ENCODE measurements around the gene PRKACA.
"Not testable (repeated sequence)": the region's sequence is repeated elsewhere in the genome, so short reads cannot be mapped to it uniquely, and the experiment has no call there.

The PRKACA gene

DNA sequence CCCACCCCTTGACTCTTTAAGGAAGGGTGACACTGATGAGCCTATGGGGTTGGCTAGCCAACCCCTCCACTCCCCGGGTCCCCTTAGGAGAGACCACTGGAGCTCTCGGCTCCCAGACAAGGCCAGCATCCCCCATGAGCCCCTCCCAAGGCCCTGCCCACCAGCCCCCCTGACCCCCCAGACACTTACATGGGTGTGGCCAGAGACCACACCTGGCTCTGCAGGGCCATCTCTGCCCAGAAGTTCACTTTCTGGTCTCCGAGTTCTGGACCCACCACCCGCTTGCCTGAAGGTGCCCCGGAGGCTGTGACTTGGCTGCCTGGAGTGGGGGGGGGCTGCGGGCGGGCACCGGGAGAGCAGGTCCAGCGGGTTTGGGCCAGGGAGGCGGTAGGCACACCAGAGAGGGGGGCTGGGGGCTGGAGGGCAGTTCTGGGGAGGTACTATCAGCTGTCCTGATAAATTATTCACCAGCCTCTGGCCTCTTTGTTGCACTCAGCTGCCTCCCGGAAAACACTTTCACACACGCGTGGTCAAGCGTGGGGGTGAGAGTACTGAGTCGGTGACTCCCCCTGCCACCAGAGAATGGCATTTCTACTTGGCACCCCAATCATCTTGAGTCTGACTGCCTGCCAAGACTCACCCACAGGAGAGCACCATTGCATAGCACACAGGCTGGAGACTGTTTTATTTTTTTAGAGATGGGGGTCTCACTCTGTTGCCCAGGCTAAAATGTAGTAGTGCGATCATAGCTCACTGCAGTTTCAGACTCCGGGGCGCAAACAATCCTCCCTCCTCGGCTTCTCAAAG is 55.6 kb downstream of the PRKACA start, which contains the start of gene PALM3:
Gene PALM3, minus strand, starts transcription at position 326 of the 807 bp plus-strand sequence. Its CDS starts 96 bp downstream, at position 230.
- DNase-seq: no peak

DNA sequence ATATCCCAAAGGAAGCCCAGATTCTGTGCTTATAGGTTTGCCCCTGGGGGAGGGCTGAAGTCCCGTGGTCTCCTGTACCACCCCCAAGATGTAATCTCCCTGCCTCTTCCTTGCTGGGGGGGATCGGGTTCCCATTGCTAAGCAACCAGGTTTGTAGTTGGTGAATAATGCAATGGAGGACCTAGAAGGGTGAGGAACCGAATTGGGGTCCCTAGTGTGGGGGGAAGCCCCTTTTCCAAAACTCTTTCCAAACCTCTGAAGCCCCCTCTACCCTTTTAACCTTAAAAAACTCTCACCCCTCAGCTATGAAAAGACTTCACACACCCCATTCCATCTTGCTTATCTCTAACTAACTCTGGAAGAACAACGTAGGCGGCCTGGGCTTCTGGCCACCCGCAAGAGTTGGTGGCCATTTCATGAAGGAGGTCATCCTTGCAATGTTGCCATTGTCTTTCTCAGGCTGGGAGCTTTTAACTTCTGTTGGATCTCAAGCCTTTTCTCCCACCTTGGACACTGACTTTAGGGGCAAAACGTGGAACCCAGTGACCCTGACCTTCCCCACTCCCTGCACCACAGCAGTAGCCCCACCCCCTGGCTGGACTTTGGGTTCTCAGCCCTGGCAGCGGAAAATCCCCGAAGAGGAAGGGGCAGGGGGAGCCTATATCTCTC is 56.3 kb downstream of the PRKACA start:
- DNase-seq: no peak

DNA sequence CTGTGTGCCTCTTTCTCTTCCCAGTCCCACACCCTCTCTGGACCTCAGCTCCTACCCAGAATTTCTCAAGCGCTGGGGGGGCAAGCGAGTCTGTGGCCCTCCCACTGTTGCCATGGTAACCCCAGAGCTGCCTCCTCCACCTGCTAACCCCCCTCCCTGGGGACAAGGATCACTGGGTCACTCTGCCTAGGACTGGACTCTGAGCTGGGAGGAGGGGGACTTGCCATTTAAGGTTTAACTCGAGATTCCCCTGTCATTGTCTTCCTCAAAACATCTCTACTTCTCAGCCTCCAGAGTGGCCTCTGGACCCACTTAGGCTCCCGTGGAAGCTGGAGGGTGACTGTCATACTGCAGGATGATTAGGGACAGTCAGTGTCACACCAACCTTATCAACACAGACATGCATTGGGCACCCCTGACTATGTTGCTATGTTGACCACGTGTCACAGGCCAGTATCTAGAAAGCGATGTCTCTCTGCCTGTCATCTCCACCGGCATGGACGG is 57.9 kb downstream of the PRKACA start:
- DNase-seq: no peak

DNA sequence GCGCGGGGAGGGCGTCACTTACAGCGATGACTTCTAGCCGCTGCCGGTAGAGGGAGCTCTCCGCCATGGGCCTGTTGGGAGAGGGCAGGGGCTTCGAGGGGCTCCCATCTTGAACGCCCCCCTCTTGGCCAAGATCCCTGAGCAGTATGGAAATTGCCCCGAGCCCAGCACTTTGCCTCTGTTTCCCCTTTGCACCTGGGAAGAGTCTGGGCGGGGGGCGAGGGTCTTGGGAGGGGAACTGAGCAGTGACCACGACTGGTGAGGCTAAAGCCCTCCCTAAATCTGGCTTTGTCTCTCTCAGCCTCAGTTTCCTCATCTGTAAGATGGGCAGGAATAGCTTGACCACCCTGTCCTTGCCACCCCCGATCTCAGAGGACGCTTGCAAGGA is 58.5 kb downstream of the PRKACA start:
- DNase-seq: no peak

DNA sequence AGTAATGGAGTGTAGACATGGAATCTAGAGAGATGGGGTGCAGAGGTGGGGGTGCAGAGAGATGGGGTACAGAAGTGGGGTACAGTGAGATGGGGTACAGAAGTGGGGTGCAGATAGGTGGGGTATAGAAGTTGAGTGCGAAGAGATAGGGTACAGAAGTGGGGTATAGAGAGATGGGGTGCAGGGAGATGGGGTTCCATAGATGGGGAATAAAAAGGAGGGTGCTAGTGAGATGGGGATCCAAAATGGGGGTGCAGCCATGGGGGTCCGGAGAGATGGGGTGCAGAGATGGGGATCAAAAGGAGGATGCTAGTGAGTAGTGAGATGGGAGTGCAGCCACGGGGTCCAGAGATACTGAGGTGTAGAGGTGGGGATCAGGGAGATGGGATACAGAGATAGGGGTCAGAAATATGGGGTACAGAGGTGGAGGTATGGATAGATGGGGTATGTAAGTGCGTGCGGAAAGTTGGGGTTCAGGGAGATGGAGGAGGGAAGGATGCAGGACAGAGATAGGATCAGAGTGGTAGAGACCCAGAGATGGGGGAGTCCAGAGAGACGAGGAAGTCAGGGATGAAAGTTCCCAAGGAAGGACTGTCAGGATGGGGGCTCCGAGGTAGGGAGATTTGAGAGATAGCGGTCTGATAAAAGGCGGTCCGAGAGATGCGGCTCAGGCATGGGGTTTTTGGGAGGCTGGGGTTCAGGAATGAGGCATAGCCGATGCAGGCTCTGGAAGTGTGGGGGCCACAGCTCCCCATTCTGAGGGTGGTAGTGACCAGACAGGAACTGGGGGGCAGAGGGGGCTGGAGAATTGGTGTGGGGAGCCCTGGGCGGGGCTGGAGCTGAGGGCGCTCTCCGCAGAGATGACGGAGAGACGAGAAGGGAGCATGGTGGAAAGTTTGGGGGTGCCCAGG is 59.1 kb downstream of the PRKACA start:
- DNase-seq: no peak

DNA sequence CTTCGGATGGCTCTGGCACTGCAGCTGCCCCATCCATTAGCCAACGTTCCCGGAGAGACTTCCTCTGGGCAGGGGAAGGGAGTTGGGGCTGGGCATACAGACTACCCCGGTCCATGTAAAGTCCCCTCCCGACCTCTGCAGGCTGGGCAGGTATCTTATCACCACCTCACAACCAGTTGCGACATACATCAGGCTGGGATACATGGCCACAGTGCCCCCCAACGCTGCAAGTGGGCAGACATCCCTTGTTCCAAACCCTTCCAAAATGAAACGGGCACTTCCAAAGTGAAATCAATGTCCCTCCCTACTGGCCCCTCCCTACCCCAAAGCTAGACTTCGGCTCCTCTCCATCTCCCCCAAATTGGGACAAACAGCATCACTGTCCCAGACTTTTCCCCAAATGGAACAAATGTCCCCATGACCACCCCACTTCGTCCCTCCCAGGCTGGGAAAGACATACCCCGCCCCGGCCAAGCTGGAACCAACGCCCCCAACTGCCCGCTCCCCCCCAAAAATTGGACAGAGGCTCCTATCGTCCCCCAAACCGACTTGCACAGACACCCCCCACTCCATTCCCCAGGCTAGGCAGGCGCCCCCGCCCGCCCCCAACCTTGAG is 60.7 kb downstream of the PRKACA start:
- no peak for DNase-seq

DNA sequence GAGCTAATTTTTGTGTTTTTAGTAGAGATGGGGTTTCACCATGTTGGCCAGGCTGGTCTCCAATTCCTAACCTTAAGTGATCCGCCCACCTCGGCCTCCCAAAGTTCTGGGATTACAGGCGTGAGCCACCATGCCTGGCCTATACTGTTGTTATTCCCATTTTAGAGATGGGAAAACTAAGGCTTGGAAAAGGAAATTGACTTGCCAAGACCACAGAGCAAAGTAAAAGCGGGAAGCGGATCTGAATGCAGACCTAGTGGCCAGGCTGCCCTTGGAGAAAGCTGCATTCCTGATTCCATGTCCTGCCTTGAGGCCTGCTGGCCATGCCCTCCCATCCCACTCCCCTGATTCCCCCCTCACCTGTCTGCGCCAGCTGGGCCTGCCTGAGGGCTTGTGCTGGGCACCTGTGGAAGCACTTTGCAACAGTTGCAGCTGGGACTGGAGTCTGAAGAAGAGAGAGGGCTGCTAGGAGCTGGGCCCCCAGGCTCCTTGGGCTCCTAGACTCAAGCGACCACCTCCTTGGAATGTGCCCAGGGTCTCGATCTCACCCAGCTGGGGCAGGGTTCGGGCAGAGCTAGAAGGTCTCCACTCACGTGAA is 61.4 kb downstream of the PRKACA start:
- no peak for DNase-seq

DNA sequence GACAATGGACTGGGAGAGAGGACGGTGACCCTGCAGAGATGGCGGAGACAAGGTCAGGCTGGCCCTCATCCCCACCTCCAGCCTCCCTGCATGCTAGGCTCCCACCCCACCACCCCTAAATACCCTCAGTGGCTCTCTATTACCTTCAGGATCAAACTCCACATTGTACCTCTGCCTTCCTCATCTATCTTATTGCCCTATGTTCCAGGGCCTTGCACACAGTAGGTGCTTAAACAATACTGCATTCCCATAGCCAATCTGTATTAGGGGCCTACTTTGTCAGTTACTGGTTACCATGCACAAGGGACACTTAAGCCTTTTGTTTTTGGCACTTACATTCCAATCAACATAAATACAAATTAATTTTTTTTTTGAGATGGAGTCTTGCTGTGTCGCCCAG is 62.2 kb downstream of the PRKACA start:
- DNase-seq: no peak

DNA sequence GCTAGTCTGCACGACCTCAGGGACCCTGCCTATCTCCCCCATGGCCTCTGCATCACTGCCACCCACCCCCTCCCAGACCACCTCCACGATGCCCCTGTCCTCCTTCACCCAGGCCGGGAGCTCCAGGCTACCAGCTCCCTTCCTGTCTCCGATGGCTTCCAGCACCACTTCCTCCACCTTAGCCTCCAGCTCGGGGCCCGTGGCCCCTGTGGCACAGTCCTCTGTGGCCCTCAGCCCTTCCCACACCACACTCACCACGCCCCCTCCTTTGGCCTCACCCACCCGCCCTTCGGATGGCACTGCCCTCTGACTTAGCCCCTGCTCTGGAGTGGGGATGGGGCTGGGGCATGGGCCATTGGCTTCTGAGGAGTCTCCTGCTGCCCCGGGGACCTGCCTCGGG is 62.8 kb downstream of the PRKACA start:
- no peak for DNase-seq

DNA sequence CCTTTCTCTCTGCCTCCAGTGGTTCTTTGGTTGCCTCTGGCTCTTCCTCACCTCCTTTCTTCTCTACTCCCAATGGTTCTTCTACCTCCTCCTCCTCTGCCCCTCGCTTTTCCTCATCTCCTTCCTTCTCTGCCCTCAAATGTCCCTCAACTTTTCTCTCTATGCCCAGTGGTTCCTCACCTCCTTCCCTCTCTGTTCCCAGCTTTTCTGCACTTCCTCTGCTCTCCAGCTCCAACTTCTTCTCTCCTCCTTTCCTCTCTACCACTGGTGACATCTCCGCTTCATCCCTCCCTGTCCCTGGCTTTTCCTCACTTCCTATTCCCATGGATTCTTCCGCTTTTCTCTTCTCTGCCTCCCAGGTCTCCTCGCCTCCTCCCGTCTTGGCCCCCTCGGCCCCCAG is 63.5 kb downstream of the PRKACA start:
- DNase-seq: no peak

DNA sequence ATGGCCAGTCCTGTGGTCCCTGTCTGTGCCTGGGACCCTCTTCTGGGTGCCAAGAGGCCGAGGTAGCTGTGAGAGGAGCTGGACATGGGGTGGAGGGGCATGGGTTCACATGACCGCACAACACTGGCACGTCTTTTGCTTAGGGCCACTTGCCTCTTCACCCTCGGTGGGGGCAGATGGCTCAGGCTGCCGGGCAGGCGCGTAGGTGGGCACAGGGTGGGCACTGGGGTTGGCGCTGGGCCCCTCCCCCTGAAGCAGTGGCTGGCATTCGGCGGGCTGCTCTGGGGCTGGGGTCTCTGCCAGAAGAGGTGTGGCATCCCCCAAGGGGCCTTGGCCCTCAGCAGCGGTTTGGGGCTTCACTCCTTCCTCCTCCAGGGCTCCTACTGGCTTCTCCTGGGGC is 64.1 kb downstream of the PRKACA start:
- no peak for DNase-seq

DNA sequence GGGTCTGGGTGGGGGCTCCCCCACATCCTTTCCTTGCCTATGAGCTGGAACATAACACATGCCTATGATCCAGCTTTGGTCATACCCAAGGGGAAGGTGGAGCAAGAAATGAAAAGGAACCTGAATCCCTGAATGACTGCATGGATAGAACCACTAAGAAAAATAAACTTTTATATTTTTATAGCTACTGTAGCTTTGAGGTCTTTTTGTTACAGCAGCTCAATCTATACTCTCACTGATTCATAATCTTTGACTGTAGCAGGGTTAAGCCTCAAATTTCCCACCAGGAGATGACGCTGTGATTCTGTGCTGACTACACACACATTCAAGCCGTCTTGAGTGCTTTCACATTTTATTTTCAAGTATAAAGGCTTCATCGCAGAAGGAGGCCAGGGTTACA is 64.5 kb downstream of the PRKACA start:
- no peak for DNase-seq

DNA sequence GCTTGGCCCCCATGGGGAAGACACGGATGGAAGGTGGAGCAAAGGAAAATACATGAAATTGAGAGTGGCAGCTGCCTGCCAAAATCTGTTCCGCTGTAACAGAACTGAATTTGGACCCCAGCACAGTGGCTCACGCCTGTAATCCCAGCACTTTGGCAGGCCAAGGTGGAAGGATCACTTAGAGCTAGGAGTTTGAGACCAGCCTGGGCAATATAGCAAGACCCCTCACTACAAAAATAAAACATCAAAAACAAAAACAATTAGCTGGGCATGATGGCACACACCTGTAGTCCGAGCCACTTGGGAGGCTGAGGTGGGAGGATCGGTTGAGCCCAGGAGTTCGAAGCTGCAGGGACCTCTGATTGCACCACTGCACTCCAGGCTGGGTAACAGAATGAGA is 65.1 kb downstream of the PRKACA start:
- no peak for DNase-seq

DNA sequence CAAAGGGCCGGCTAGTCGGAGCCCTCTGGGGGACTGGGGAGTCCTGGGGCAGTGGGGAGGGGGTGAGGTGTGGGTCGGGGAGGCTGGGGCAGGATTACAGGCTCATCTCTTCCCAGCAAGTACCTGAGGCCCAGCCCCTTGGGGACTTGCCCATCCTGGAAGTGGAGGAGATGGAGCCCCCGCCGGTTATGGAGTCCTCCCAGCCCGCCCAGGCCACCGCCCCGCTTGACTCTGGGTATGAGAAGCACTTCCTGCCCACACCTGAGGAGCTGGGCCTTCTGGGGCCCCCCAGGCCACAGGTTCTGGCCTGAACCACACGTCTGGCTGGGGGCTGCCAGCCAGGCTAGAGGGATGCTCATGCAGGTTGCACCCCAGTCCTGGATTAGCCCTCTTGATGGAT is 65.6 kb downstream of the PRKACA start:
- DNase-seq: no peak

DNA sequence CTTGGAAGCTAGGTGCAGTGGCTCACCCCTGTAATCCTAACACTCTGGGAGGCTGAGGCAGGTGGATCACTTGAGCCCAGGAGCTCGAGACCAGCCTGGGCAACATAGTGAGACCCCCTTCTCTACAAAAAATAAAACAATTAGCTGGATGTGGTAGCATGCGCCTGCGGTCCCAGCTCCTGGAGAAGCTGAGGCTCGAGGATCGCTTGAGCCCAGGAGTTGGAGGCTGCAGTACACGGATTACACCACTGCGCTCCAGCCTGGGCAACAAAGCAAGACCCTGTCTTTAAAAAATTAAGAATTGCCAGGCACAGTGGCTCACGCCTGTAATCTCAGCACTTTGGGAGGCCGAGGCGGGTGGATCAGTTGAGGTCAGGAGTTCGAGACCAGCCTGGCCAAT is 66.6 kb downstream of the PRKACA start:
- not testable (repeated sequence) for DNase-seq

DNA sequence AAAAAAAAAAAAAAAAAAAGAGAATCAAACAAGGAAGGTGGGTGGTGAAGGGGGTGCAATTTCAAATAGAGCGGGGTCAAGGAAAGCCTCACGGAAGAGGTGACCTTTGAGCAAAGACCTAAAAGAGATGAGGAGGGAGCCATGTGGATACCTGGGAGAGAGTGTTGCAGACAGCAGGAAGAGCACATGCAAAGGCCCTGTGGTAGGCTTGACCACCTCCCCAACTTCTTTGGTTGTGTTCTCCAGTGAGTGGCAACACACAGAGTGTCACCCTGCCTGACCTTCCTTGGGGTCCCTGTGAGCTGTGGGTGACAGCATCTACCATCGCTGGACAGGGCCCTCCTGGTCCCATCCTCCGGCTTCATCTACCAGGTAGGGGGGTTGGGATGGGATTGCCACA is 67.0 kb downstream of the PRKACA start:
- DNase-seq: no peak

DNA sequence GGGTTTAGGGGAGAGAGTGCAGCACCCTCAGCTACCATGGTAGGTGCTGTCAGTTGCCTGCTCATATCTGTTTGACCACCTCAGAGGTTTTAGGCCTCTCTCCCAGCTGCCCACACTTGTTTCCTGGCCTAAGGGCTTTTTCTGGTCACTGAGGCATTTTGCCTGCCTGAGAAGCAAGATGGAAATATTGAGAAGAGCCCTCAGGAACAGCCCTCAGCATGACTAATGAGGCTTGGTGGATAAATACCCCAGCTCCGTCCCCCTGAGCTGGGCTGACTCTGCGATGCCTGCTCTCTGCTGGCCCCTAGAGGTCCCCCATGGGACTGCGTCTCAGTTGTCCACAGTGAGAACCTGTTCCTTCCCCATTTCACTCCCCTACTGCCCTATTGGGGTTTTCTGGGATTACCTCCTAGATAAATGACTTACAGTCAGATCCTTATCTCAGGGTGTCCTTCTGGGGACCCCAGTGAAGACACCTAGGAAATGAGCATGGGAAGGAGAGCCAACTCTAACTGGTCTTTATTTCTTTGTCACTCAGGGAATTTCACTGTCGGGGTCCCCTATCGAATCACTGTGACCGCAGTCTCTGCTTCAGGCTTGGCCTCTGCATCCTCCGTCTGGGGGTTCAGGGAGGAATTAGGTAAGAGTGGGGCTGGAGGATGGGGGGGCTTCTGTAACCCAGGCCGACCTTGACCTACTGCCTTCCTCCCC is 69.0 kb downstream of the PRKACA start:
- DNase-seq: no peak

DNA sequence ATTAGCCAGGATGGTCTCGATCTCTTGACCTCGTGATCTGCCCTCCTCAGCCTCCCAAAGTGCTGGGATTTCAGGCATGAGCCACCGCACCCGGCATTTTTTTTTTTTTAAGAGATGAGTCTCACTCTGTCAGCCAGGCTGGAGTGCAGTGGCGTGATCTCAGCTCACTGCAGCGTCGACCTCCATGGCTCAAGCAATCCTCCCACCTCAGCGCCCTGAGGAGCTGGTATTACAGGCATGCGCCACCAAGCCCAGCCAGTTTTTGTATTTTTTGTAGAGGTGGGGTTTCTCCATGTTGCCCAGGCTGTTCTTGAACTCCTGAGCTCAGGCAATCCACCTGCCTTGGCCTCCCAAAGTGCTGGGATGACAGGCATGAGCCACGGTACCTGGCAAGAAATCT is 69.7 kb downstream of the PRKACA start:
- not testable (repeated sequence) for DNase-seq

DNA sequence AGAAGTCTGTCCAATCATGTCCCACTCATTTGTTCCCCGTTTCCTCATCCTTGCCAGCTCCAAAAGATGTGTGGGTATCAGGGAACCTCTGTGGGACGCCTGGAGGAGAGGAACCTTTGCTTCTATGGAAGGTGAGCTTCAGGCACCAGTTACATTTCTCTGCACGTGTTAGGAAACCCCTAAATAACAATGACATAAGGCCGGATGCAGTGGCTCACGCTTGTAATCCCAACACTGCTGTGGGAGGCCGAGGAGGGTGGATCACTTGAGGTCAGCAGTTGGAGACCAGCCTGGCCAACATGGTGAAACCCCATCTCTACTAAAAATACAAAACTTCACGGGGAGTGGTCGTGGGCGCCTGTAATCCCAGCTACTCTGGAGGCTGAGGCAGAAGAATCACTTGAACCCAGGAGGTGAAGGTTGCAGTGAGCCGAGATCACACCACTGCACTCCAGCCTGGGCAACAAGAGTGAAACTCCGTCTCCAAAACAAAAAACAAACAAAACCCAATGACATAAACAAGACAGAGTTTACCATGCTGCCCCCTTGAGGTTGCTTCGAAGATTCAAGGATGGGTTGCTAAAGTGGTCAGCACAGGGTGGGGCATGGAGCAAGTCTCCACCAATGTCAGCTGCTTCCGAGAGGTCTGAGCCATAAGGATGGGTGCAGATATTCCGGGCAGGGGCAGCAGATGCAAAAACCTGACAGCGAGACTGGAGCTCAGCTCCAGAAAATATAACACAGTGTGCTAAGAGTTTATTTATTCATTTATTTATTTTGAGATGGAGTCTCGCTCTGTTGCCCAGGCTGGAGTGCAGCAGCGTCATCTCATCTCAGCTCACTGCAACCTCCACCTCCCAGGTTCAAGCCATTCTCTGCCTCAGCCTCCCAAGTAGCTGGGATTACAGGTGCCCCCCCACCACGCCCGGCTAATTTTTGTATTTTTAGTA is 74.6 kb downstream of the PRKACA start:
- DNase-seq: not testable (repeated sequence)

Measured in SIG-M5 (cell line).